Measurements from ENCODE around the gene BSPRY. TPM values are rescaled to one million over a fixed set of nuclear protein-coding genes. Genes with fewer than 3 reads are reported as not detected.

BSPRY gene
- total RNA-seq, 2 donors from 2014 or later = 14.1 to 17.9 TPM

- H3K9me3 Mint-ChIP-seq = no peaks in the 10 kb centered on the region
These were observed 3.7 kb upstream of the BSPRY start for GRCh38 chr9:113345671-113346070.

GRCh38 chr9:113348437-113348836 lies 904 bp upstream of the BSPRY start:
- H3K4me3 Mint-ChIP-seq = peak overlapping the region; percentile 70
- DNase-seq = peak; percentile 29
- Histone ChIP-seq H3K9me3 (ENCODE audit: control insufficient read depth, low read length) (no peaks in the 10 kb centered on the region), H3K36me3 (ENCODE audit: control insufficient read depth, insufficient read depth, low read length) (no peaks in the 10 kb centered on the region), H3K27me3 (ENCODE audit: control insufficient read depth, insufficient read depth, low read length, poor library complexity, severe bottlenecking) (peaks cover 20% of the 10 kb centered on the region), H3K4me1 (ENCODE audit: control insufficient read depth, insufficient read depth, low read length) (peaks cover 5% of the 10 kb centered on the region), H3K9ac (ENCODE audit: extremely low read depth, low read length, poor library complexity, severe bottlenecking) (no peak overlapping the region), H3K4me3 (ENCODE audit: low read length) (no peak overlapping the region), H3K27ac (ENCODE audit: low read depth, low read length) (no peak overlapping the region)
- peaks cover 5% of the 10 kb centered on the region for H3K36me3 Mint-ChIP-seq (ENCODE audit: low read depth)
- WGBS, 2 experiments (ENCODE audit: insufficient coverage in 1 of 2, insufficient read length in 1 of 2) = 86 to 87% methylated on average over 1 to 3 of the region's 3 CpGs
- H3K27ac Mint-ChIP-seq = no peak overlapping the region
- TF ChIP-seq CTCF (conservative IDR thresholded peaks at IDR 0.05) = peak; percentile 20
- H3K27me3 Mint-ChIP-seq (ENCODE audit: insufficient read depth) = peaks cover 24% of the 10 kb centered on the region
- no peaks in the 10 kb centered on the region for H3K9me3 Mint-ChIP-seq
- H3K4me1 Mint-ChIP-seq = peaks cover 28% of the 10 kb centered on the region

More at GRCh38 chr9:113345671-113346070, 3.7 kb upstream of the BSPRY start:
- Histone ChIP-seq H3K9me3 (ENCODE audit: control insufficient read depth, low read length) (no peaks in the 10 kb centered on the region), H3K27me3 (ENCODE audit: control insufficient read depth, insufficient read depth, low read length, poor library complexity, severe bottlenecking) (peaks cover 11% of the 10 kb centered on the region), H3K4me3 (ENCODE audit: low read length) (no peak overlapping the region), H3K9ac (ENCODE audit: extremely low read depth, low read length, poor library complexity, severe bottlenecking) (no peak overlapping the region), H3K36me3 (ENCODE audit: control insufficient read depth, insufficient read depth, low read length) (no peaks in the 10 kb centered on the region), H3K27ac (ENCODE audit: low read depth, low read length) (no peak overlapping the region), H3K4me1 (ENCODE audit: control insufficient read depth, insufficient read depth, low read length) (peaks cover 5% of the 10 kb centered on the region)
- H3K4me3 Mint-ChIP-seq = no peak overlapping the region
- peaks cover 31% of the 10 kb centered on the region for H3K4me1 Mint-ChIP-seq
- peaks cover 34% of the 10 kb centered on the region for H3K27me3 Mint-ChIP-seq (ENCODE audit: insufficient read depth)
- no peak for TF ChIP-seq CTCF (conservative IDR thresholded peaks at IDR 0.05)
- no peak overlapping the region for H3K27ac Mint-ChIP-seq
- no CpG with 5 or more reads among the region's 1 CpG for WGBS, 2 experiments (ENCODE audit: insufficient coverage in 1 of 2, insufficient read length in 1 of 2)
- no peaks in the 10 kb centered on the region for H3K36me3 Mint-ChIP-seq (ENCODE audit: low read depth)
- DNase-seq = no peak

- Histone ChIP-seq H3K9ac (ENCODE audit: extremely low read depth, low read length, poor library complexity, severe bottlenecking) (no peak overlapping the region), H3K9me3 (ENCODE audit: control insufficient read depth, low read length) (no peaks in the 10 kb centered on the region), H3K27ac (ENCODE audit: low read depth, low read length) (no peak overlapping the region), H3K36me3 (ENCODE audit: control insufficient read depth, insufficient read depth, low read length) (no peaks in the 10 kb centered on the region), H3K4me3 (ENCODE audit: low read length) (peak overlapping the region; percentile 60), H3K4me1 (ENCODE audit: control insufficient read depth, insufficient read depth, low read length) (peaks cover 5% of the 10 kb centered on the region), H3K27me3 (ENCODE audit: control insufficient read depth, insufficient read depth, low read length, poor library complexity, severe bottlenecking) (peaks cover 20% of the 10 kb centered on the region)
- no peak for TF ChIP-seq CTCF (conservative IDR thresholded peaks at IDR 0.05)
- Mint-ChIP-seq H3K4me3 (peak overlapping the region; percentile 70), H3K27me3 (ENCODE audit: insufficient read depth) (peaks cover 23% of the 10 kb centered on the region), H3K4me1 (peaks cover 28% of the 10 kb centered on the region), H3K9me3 (no peaks in the 10 kb centered on the region), H3K27ac (no peak overlapping the region), H3K36me3 (ENCODE audit: low read depth) (peaks cover 9% of the 10 kb centered on the region)
- 28 to 31% methylated on average over 7 to 13 of the region's 13 CpGs for WGBS, 2 experiments (ENCODE audit: insufficient coverage in 1 of 2, insufficient read length in 1 of 2)
- DNase-seq = no peak
These were observed 286 bp upstream of the BSPRY start for GRCh38 chr9:113349066-113349444.
